Daoy (cell line): ENCODE measurements around the gene SLC6A2. TPM values are rescaled to one million over a fixed set of nuclear protein-coding genes. Genes with fewer than 3 reads are reported as not detected.

Source experiments
- DNase-seq: peaks from one replicate; pipeline ENCODE4 v3.0.0-alpha.2; 2015; ENCODE audit warnings: low read depth
- total RNA-seq: library from RNA; depleted of rRNA; stranded (reverse); fragments of >200 nt; shearing (Covaris generic); gene quantifications from 2 replicates; pipeline ENCODE4 v1.2.3, GENCODE V29; 2014

The SLC6A2 gene
- total RNA-seq, 1 experiment from 2014 or later, result not detected

DNA sequence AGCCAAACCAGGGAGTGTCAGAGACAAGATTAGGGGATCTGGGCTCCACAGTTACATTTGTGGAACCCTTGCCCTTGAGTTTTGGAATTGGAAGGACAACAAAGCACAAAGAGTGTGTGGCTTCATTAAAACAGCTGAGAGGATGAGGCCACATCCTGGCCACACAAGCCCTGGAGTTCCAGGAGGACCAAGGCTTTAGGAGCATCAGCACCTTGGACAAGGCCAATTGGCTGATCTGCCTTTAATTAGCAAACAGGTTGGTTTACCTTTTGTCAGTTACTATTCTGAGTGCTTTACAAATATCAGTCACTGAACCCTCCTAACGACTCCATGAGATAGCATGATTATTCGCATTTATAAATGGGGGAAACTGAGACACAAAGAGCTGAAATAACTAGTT lies 54.7 kb downstream of the SLC6A2 start:
- DNase-seq, result no peak

GRCh38 chr16:55711959-55712876 lies 56.4 kb downstream of the SLC6A2 start:
- peak; percentile 55 for DNase-seq

DNA sequence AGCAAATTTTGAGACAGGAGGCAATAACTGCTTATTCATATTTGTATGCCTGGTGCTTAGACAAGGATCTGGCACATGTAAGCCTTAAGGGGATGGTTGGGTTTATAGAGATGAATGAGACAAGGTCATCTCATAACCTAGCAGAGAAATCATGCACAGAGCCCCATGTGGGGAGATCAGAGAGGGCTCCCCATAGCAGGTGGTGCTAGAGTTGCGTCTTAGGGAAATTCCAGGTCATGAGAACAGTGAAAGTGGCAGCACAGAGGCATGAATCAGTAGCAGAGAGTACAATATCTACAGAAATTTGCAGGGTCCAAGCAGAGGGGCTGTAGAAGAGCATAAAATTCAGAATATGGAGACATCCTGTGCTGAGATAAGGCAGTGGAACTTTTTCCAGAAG lies 57.3 kb downstream of the SLC6A2 start:
- no peak for DNase-seq

DNA sequence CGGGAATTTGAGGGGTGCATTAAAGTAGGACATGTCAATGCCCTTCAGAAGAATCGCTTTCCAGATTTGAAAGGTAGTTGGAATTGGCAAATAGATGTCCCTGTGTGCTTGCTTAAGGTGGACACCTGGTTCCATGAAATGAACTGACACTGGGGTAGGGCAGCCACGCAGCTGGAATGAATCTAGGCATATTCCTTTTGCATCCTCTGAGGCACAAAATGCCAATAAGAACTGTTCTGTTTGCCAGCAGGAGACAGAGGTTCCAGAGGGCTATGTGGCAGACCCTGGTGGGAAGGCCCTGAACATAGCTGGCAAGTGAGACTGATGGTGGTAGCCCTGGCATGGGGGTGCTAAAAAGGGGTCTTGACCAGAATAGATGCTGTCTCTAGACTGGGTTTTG lies 61.5 kb downstream of the SLC6A2 start:
- no peak for DNase-seq

- DNase-seq, result no peak
These were observed 69.4 kb downstream of the SLC6A2 start for GRCh38 chr16:55725055-55725777.

GRCh38 chr16:55728797-55729196 lies 73.0 kb downstream of the SLC6A2 start:
- DNase-seq, result peak; percentile 32

- DNase-seq, result no peak
These were observed 74.3 kb downstream of the SLC6A2 start for GRCh38 chr16:55730115-55730514.

DNA sequence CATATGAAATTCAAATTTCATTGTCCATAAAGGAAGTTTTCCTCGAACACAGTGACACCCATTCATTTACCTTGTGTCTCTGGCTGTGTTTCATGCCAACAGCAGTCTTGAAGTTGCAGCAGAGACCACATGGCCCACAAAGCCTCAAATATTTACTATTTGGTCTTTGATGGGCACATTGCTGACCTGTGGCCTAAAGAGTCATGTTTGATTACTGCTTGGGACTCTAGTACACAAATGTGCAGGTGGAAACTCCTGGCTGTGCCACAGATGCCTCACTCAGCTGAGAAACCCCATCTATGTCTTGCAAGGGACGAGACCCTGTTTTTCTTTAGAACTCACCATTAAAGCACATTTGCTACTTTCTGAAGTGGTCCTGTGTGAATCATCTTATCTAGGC lies 76.7 kb downstream of the SLC6A2 start:
- DNase-seq, result no peak

GRCh38 chr16:55734665-55735064 lies 78.9 kb downstream of the SLC6A2 start:
- no peak for DNase-seq

DNA sequence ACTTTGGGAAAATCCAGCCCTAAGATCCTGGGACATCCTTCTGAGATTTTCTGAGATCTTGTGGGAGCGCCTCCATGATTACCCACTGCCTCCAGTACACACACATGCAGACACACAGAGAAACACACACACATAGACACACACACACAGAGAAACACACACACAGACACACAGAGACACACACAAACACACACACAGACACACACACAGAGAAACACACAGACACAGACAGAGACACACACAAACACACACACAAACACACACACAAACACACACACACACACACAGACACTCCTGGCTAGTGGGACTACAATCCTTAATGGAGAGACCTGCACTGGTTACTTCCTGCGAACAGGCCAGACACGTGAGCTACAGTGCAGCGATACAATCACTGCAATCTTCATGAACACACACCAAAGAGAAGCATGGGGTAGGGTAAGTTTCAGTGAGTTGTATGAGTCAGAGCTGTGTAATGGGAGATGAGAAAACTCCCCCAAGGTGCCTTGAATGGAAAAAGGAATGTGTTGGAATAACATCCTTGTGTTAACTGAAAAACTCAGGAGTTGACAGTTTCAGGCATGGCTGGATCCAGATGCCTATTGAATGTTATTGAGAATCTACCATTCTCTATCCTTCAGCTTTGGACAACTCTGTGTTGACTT lies 79.5 kb downstream of the SLC6A2 start:
- peak; percentile 86 for DNase-seq

DNA sequence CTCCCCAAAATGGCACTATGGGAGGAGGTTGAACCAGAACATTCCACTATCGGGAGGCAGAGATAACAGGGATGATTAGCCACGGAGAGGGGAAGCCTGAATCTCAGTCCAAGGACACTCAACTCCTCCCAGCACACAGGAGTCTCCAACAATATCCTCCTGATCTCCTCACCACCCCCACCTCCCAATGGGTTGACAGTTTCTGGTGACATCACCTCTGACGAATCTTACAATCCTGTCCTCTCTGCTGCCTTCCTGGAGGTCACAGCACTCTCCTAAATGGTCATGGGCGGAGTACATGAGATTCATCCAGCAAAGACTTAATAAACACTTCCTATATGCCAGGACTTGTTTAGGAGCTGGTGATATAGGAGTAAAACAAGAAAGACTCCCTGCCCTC lies 80.9 kb downstream of the SLC6A2 start:
- peak; percentile 26 for DNase-seq

- DNase-seq, result no peak
These were observed 81.5 kb downstream of the SLC6A2 start for GRCh38 chr16:55737318-55737717.

DNA sequence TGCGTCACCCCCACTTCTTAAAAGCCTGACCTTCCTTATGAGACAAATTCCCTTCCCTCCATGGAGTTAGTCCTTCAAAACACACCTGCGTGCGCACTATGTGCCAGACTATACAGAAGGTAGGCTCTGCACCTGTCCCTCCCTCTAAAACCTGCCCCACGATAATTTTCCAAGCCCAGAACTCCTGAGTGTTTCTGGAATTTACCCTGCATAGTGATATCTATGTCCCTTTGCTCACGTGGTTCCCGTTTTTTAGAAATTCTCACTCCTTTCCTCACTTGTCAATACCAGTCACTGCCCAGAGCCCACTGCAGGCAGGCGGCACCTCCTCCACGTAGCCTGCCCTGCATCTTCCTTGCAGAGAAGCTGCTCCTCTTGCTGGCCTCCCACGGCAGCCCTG lies 82.2 kb downstream of the SLC6A2 start:
- DNase-seq, result no peak

- no peak for DNase-seq
These were observed 90.3 kb downstream of the SLC6A2 start for GRCh38 chr16:55746081-55746480.

DNA sequence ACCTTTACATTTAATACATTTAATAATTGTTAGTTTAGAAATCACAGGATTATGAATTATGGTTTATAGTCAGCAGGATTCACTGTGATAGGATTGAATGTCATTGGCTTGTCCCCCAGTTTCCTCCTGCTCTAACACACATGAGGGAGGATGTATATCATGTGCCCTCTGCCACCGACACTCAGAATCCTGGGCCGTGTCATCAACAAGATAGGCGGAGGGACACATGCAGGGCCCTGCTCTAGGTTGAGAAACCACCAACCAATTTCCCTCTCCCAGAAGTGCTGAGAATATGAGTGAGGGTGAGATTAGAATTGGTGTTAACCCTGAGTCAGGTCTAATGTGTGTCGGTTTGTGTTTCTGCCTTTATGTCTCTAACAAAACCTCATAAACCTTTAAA lies 92.0 kb downstream of the SLC6A2 start:
- DNase-seq, result no peak

GRCh38 chr16:55752465-55753144 lies 96.8 kb downstream of the SLC6A2 start:
- peak; percentile 6 for DNase-seq

- DNase-seq, result peak; percentile 15
These were observed 97.4 kb downstream of the SLC6A2 start for GRCh38 chr16:55753145-55753631.
